Sigmoid colon (tissue), 7 donors: ENCODE measurements around the gene SH2D6. TPM values are rescaled to one million over a fixed set of nuclear protein-coding genes. Genes with fewer than 3 reads are reported as not detected.
"Not testable (repeated sequence)": the region's sequence is repeated elsewhere in the genome, so short reads cannot be mapped to it uniquely, and the experiment has no call there.

Source experiments
- DNase-seq: peaks from one replicate; pipeline ENCODE4 v3.0.0-alpha.2; 2019
- H3K27ac ChIP-seq, 4 donors: fragments of 200-600 bp; sonication (generic); one replicate each; pipeline ENCODE4 v1.5.1; 2016 to 2019; ENCODE audit warnings: mild to moderate bottlenecking in 1 of 4
- H3K27me3 ChIP-seq, 3 donors: fragments of 200-600 bp; sonication (generic); one replicate each; pipeline ENCODE4 v1.5.1; 2019; ENCODE audit warnings: mild to moderate bottlenecking in 1 of 3
- H3K36me3 ChIP-seq, 4 donors: fragments of 200-600 bp; sonication (generic); one replicate each; pipeline ENCODE4 v1.5.1; 2016 to 2019
- H3K4me1 ChIP-seq, 4 donors: fragments of 200-600 bp; sonication (generic); one replicate each; pipeline ENCODE4 v1.5.1; 2017 to 2019
- H3K4me3 ChIP-seq, 4 donors: fragments of 200-600 bp; sonication (generic); one replicate each; pipeline ENCODE4 v1.5.1; 2017 to 2019; ENCODE audit warnings: mild to moderate bottlenecking in 2 of 4, moderate library complexity in 1 of 4
- H3K9me3 ChIP-seq, 4 donors: fragments of 200-600 bp in 3 of 4; sonication (generic) in 3 of 4; one replicate each; pipeline versions ENCODE4 v1.5.1 to v1.6.1; 2013 to 2019
- EP300 ChIP-seq, 4 donors: sonication (generic); formaldehyde crosslinking; IDR thresholded peaks; one replicate each; pipeline ENCODE4 v1.6.1; 2017; ENCODE audit warnings: antibody characterized with exemption in 4 of 4
- POLR2A ChIP-seq, 2 donors: fragments of 450-650 bp; IDR thresholded peaks; one replicate each; pipeline ENCODE4 v1.6.1; 2016; ENCODE audit warnings: antibody characterized with exemption in 2 of 2, mild to moderate bottlenecking in 2 of 2, moderate library complexity in 2 of 2
- POLR2AphosphoS5 ChIP-seq, 4 donors: sonication (generic); formaldehyde crosslinking; IDR thresholded peaks; one replicate each; pipeline ENCODE4 v1.6.1; 2017; ENCODE audit warnings: antibody characterized with exemption in 4 of 4
- whole genome bisulfite sequencing, 2 donors: extraction: QIAGEN DNeasy Blood & Tissue Kit; methylation state at CpG; one replicate each; pipeline ENCODE4 v1.1.7; 2013; 5-methylcytosine and 5-hydroxymethylcytosine counted together
- intact Hi-C: fragments of 100-400 bp; cut with DNase I; formaldehyde crosslinking; loops from one replicate; pipeline ENCODE4 v1.15.1; 2023
- polyA plus RNA-seq, 3 donors: library from polyadenylated mRNA; stranded (reverse); fragments of 200-250 nt; gene quantifications; one replicate each; pipeline ENCODE4 v1.2.3, GENCODE V29; 2013
- total RNA-seq, 4 donors: library from RNA; depleted of rRNA; stranded (reverse); fragments of >200 nt; gene quantifications; one replicate each; pipeline ENCODE4 v1.1.0, GENCODE V29; 2016
- TF ChIP-seq, protein P1 (sequence below), 4 experiments: fragments of 450-650 bp in 3 of 4; fragments of 200-600 bp in 1 of 4; IDR thresholded peaks; one replicate each; pipeline ENCODE4 v1.5.1; 2016 to 2019; ENCODE audit warnings: antibody characterized with exemption in 4 of 4, mild to moderate bottlenecking in 3 of 4, moderate library complexity in 2 of 4
- donor health status: healthy with polysubstance abuse.
- donor health status: Bipolar disorder and iron deficiency.
- donor health status: healthy.

Gene SH2D6
- total and polyA plus RNA-seq, 7 donors: 2.8 to 14.6 (median 11.4) TPM; not detected in 4

DNA sequence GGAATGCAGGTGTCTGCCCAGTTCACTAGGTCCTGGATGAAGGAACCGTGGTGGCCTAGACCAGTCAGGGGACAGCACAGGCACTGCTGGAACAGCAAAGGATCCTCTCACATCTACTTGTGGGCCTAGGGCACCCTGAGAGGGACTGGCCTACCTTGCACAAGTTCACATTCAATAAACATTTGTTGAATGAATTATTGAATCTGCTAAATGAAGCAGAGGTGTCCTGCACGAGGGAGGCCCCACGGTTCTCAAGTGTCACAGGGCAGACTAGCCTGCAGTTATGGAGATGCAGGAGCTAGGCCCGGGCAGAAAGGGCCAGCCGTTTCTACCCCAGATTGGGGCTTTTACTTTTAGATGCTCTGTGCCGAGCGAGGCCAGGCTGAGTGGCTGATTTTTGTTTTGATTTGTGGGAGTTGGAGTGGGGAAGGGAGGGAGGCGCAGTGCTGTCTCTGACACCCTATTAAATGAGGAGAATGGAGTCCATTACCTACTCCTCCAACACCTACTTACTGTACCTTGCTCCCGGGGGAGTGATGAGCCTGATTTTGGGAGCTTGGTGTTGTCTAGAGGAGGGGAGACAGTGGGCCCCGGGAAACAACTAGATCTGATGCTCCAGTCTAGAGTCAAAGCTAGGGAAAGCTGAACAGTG is 18.4 kb downstream of the SH2D6 start:
- no peak for TF ChIP-seq EP300 (IDR thresholded peaks at IDR 0.05)
- Histone ChIP-seq H3K4me3 (peak overlapping the region in 3 of 4 donors; percentile 45 to 51 (median 51)), H3K9me3 (no peaks in the 10 kb centered on the region), H3K27me3 (no peaks in the 10 kb centered on the region), H3K36me3 (no peaks in the 10 kb centered on the region), H3K27ac (peak overlapping the region; percentile 93 to 97 (median 95)), H3K4me1 (peaks cover 0 to 64% (median 57%) of the 10 kb centered on the region in 4 donors)
- intact Hi-C loops: loop anchor here (1.0 kb wide), 1 partner anchor 100 kb away; no protein-coding TSS in a partner anchor
- WGBS, 2 donors: 67 to 77% methylated on average over 10 of the region's 10 CpGs
- DNase-seq: no peak

DNA sequence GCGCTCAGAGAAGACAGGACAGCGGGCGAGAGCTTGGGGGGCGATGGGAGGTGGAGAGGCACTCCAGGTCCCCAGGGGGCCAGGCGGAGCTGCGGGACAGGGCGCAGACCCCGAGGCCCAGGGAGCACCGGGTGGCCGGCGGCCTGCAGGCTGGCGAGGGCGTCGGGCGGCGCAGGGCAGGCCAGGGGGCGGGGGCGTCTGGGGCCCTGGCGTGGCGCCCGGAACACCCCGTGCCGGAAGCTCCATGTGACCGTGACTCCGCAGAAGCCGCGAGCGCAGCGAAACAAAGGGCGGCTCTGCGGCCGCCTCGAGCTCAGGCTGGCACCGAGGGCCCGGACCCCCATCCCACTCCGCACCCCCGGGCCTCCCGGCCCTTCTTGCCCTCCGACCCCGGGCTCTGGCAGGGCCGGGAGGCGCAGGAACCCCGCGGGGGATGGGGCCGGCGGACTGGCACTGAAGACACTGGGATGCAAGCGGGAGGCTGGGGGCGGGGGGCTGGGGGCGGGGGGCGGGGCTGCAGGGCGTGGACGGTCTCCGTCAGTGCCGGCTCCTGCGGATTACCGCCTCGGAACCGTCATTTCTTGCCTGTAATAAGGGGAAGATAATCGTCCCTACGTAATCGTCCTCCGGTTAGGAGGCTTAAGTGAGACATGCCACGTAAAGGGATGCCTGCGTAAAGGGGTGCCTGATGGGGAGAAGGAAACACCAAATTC is 19.1 kb downstream of the SH2D6 start:
- Histone ChIP-seq H3K27me3 (no peaks in the 10 kb centered on the region), H3K4me1 (peaks cover 0 to 64% (median 57%) of the 10 kb centered on the region in 4 donors), H3K4me3 (peak overlapping the region; percentile 34 to 51 (median 48)), H3K36me3 (no peaks in the 10 kb centered on the region), H3K27ac (peak overlapping the region; percentile 93 to 97 (median 95)), H3K9me3 (no peaks in the 10 kb centered on the region)
- DNase-seq: peak; percentile 96
- TF ChIP-seq, protein P1, sequence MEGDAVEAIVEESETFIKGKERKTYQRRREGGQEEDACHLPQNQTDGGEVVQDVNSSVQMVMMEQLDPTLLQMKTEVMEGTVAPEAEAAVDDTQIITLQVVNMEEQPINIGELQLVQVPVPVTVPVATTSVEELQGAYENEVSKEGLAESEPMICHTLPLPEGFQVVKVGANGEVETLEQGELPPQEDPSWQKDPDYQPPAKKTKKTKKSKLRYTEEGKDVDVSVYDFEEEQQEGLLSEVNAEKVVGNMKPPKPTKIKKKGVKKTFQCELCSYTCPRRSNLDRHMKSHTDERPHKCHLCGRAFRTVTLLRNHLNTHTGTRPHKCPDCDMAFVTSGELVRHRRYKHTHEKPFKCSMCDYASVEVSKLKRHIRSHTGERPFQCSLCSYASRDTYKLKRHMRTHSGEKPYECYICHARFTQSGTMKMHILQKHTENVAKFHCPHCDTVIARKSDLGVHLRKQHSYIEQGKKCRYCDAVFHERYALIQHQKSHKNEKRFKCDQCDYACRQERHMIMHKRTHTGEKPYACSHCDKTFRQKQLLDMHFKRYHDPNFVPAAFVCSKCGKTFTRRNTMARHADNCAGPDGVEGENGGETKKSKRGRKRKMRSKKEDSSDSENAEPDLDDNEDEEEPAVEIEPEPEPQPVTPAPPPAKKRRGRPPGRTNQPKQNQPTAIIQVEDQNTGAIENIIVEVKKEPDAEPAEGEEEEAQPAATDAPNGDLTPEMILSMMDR (IDR thresholded peaks at IDR 0.05): no peak
- TF ChIP-seq POLR2AphosphoS5 (IDR thresholded peaks at IDR 0.05) (peak; percentile 83 to 98 (median 93)), POLR2A (IDR thresholded peaks at IDR 0.05) (peak; percentile 83 to 87), EP300 (IDR thresholded peaks at IDR 0.05) (peak in 3 of 4 donors; percentile 88 to 96 (median 92))
- intact Hi-C loops: loop anchor here (1.0 kb wide), 1 partner anchor 100 kb away; no protein-coding TSS in a partner anchor
- 4 to 5% methylated on average over 64 of the region's 64 CpGs for WGBS, 2 donors

DNA sequence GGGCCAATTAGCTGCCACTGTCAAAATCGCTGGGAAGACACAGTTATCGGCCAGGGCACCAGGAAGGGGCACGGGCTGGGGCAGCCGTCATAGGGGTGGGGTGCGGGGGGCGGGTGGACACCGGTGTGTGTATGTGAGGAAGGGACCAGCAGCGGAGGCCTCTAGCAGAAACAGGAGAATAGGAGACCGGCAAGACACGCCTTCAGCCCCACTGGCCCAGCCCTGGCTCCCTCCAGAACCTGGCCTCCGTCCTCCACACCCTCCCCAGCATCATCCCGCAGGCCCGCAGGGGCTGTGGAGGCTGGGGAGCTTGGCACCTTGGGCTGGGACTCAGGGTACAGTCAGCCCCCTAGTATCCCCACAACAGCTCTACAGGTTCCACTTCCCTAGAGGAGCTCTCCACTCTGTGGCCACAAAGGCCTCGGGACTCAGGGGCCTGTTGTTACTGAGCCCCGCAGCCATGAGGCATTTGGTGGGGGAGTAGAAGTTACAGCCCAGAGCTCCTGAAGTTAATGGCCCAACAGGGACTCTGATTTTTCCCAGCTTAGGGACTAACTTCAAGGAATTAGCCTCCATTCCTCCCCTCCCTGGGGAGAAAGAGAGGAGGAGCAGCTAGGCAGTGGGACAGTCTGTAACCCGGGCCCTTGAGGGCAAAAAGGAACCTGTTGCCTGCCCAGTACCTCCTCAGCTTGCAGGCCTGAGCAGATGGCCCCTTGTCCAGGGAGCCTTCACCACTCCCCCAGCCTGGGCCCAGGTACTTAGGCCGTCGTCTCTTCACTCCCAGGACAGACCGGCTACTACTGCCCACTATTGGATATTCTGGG is 19.9 kb downstream of the SH2D6 start:
- WGBS, 2 donors: 35 to 42% methylated on average over 19 of the region's 19 CpGs
- TF ChIP-seq EP300 (IDR thresholded peaks at IDR 0.05): no peak
- TF ChIP-seq, protein P1 (IDR thresholded peaks at IDR 0.05): no peak
- no peak for TF ChIP-seq POLR2AphosphoS5 (IDR thresholded peaks at IDR 0.05)
- no peak for TF ChIP-seq POLR2A (IDR thresholded peaks at IDR 0.05)
- intact Hi-C loops: no loop called here
- Histone ChIP-seq H3K27ac (peak overlapping the region; percentile 93 to 97 (median 95)), H3K36me3 (no peaks in the 10 kb centered on the region), H3K4me3 (peak overlapping the region; percentile 34 to 51 (median 48)), H3K9me3 (no peaks in the 10 kb centered on the region), H3K27me3 (no peaks in the 10 kb centered on the region), H3K4me1 (peaks cover 0 to 57% (median 51%) of the 10 kb centered on the region in 4 donors)
- no peak for DNase-seq

DNA sequence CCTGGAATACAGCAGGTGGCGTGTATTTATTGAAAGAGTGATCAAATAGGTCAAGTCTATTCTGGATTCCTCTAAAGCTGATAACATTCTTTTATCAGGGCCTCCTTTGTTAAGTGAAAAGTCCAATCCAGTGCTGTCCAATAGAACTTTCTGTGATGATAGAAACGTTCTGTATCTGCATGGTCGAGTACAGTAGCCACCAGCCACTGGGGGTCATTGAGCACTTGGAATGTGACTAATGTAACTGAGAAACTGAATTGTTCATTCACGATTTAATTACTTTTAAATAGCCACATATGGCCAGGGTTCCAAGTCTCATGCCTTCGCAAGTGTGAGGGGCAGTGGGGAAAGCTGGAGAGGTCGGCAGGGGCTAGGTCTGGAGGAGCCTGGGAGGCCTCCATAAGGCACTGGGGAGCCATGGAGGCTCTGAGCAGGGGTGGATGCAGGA is 20.5 kb downstream of the SH2D6 start:
- Histone ChIP-seq H3K36me3 (no peaks in the 10 kb centered on the region), H3K27me3 (no peaks in the 10 kb centered on the region), H3K9me3 (no peaks in the 10 kb centered on the region), H3K4me1 (peaks cover 0 to 50% (median 45%) of the 10 kb centered on the region in 4 donors), H3K4me3 (no peak overlapping the region), H3K27ac (peak overlapping the region; percentile 93 to 97 (median 95))
- intact Hi-C loops: no loop called here
- 84 to 89% methylated on average over 6 of the region's 6 CpGs for WGBS, 2 donors
- TF ChIP-seq POLR2A (IDR thresholded peaks at IDR 0.05): no peak
- no peak for TF ChIP-seq POLR2AphosphoS5 (IDR thresholded peaks at IDR 0.05)
- no peak for TF ChIP-seq EP300 (IDR thresholded peaks at IDR 0.05)
- TF ChIP-seq, protein P1 (IDR thresholded peaks at IDR 0.05): no peak
- no peak for DNase-seq

DNA sequence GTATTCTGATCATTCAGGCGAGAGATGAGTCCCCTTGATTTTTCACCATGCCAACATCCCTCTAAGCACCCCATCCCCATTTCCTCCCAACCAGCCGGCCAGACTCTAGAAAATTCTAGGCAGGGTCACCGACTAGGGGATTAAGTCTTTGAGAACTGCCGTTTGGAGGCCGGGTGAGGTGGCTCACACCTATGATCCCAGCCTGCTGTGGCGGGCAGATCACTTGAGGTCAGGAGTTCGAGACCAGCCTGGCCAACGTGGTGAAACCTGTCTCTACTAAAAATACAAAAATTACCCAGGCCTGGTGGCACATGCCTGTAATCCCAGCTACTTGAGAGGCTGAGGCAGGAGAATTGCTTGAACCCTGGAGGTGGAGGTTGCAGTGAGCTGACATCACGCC is 21.1 kb downstream of the SH2D6 start:
- H3K27me3 ChIP-seq, intact Hi-C loops, H3K4me3 ChIP-seq, DNase-seq, H3K9me3 ChIP-seq, H3K36me3 ChIP-seq: not testable (repeated sequence)
- 91 to 94% methylated on average over 9 of the region's 9 CpGs for WGBS, 2 donors
- Histone ChIP-seq H3K27ac (peak overlapping the region in 3 of 4 donors; percentile 93 to 97 (median 93)), H3K4me1 (peaks cover 0 to 45% (median 41%) of the 10 kb centered on the region in 4 donors)
